ENCODE measurements around the gene PROM2. TPM values are rescaled to one million over a fixed set of nuclear protein-coding genes. Genes with fewer than 3 reads are reported as not detected.

PROM2 gene
- total and polyA plus RNA-seq, 2 donors (not counting 3 experiments of a cell fraction or from before 2014, with no cell fraction given): 0.39 to 0.60 TPM

GRCh38 chr2:95282458-95282857, 8.2 kb downstream of the PROM2 start:
- intact Hi-C loops (cut with micrococcal nuclease): no loop called here
- H3K27me3 ChIP-seq (ENCODE audit: control insufficient read depth in 2 of 2, insufficient read depth in 2 of 2, low read length in 2 of 2): no peaks in the 10 kb centered on the region

More at GRCh38 chr2:95282458-95282857, 8.2 kb downstream of the PROM2 start:
- ChIA-PET CTCF (no interaction called here), POLR2A (no interaction called here)
- Histone ChIP-seq H3K9me3 (replicated peaks; ENCODE audit: control insufficient read depth, insufficient read depth, low read length) (no peaks in the 10 kb centered on the region), H3K79me2 (ENCODE audit: control insufficient read depth, insufficient read depth, low read length) (no peaks in the 10 kb centered on the region), H3K4me3 (replicated peaks in 1 of 3; ENCODE audit: insufficient read depth in 1 of 3, low read depth in 1 of 3, low read length in 3 of 3) (no peak overlapping the region), H3K4me1 (ENCODE audit: control insufficient read depth, extremely low read depth, insufficient read depth, low read length) (no peaks in the 10 kb centered on the region), H3K9ac (replicated peaks; ENCODE audit: extremely low read depth, insufficient read depth, low read length) (no peak overlapping the region), H3K9me1 (replicated peaks; ENCODE audit: control insufficient read depth, extremely low read depth, insufficient read depth, low read length) (no peaks in the 10 kb centered on the region), H3K36me3 (ENCODE audit: control insufficient read depth in 2 of 2, extremely low read depth in 1 of 2, insufficient read depth in 2 of 2, low read length in 2 of 2) (no peaks in the 10 kb centered on the region), H4K20me1 (replicated peaks; ENCODE audit: control insufficient read depth, extremely low read depth, insufficient read depth, low read length) (no peaks in the 10 kb centered on the region), H3K27ac (ENCODE audit: insufficient read depth, low read depth, low read length) (no peak overlapping the region), H2AFZ (ENCODE audit: low read depth, low read length) (no peak overlapping the region), H3K4me2 (ENCODE audit: insufficient read depth, low read length) (no peak overlapping the region)
- FAIRE-seq (no peak), DNase-seq (ENCODE audit: low read depth, low spot score) (no peak)
- TF ChIP-seq EZH2 (IDR thresholded peaks at IDR 0.05; ENCODE audit: borderline replicate concordance, low read depth, low read length, severe bottlenecking): no peak
- TF ChIP-seq MAX (IDR thresholded peaks at IDR 0.05; ENCODE audit: insufficient read depth, insufficient read length): no peak
- TF ChIP-seq FOS (IDR thresholded peaks at IDR 0.05; ENCODE audit: borderline replicate concordance, insufficient read depth, low read length): no peak
- TF ChIP-seq JUN (IDR thresholded peaks at IDR 0.05; ENCODE audit: borderline replicate concordance, insufficient read depth, insufficient read length, low read depth): no peak
- TF ChIP-seq MYC (IDR thresholded peaks at IDR 0.05; ENCODE audit: low read depth, low read length): no peak
- TF ChIP-seq CTCF (IDR thresholded peaks at IDR 0.05; ENCODE audit: extremely low read depth in 1 of 2, insufficient read depth in 1 of 2, low read depth in 1 of 2, low read length in 2 of 2): no peak
- TF ChIP-seq POLR2AphosphoS5 (IDR thresholded peaks at IDR 0.05; ENCODE audit: insufficient read depth, low read depth, low read length): no peak
- TF ChIP-seq POLR2A (IDR thresholded peaks at IDR 0.05; ENCODE audit: low read depth, low read length): no peak
- no peak for TF ChIP-seq GATA2 (IDR thresholded peaks at IDR 0.05; ENCODE audit: insufficient read depth, insufficient read length, low read depth, low read length)
- dilution Hi-C loops (cut with MboI; ENCODE audit: extremely low pct_ligation_motif_present, low sequenced_read_pairs): no loop called here
- no TSS peak for BruUV-seq (replicated peaks)
